ENCODE measurements around the gene TMLHE. TPM values are rescaled to one million over a fixed set of nuclear protein-coding genes. Genes with fewer than 3 reads are reported as not detected.
"Not testable (repeated sequence)": the region's sequence is repeated elsewhere in the genome, so short reads cannot be mapped to it uniquely, and the experiment has no call there.

TMLHE gene
- total RNA-seq, 3 donors from 2014 or later (not counting 1 experiment from before 2014, with no cell fraction given) = 12.9 to 18.5 (median 16.1) TPM

DNA sequence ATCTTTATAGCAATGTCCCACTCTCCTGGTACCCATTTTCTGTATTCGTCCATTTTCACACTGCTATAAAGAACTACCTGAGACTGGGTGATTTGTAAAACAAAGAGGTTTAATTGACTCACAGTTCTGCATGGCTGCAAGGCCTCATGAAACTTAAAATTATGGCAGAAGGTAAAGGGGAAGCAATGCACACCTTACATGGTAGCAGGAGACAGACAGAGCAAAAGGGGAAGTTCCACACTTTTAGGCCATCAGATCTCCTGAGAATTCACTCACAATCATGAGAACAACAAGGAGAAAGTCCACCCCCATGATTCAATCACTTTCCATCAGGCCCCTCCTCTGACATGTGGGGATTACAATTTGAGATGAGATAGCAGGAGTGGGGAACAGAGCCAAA lies 49.7 kb downstream of the TMLHE start:
- Histone ChIP-seq H3K27me3 (ENCODE audit: control insufficient read depth, insufficient read depth, low read length) (no peaks in the 10 kb centered on the region), H3K4me1 (ENCODE audit: control insufficient read depth, insufficient read depth, low read length) (no peaks in the 10 kb centered on the region), H3K27ac (ENCODE audit: low read length) (no peak overlapping the region), H3K4me3 (ENCODE audit: low read length) (no peak overlapping the region), H3K36me3 (ENCODE audit: control insufficient read depth, insufficient read depth, low read length) (no peaks in the 10 kb centered on the region), H3K9me3 (ENCODE audit: control insufficient read depth, insufficient read depth, low read length) (no peaks in the 10 kb centered on the region)
- TF ChIP-seq, protein P1, sequence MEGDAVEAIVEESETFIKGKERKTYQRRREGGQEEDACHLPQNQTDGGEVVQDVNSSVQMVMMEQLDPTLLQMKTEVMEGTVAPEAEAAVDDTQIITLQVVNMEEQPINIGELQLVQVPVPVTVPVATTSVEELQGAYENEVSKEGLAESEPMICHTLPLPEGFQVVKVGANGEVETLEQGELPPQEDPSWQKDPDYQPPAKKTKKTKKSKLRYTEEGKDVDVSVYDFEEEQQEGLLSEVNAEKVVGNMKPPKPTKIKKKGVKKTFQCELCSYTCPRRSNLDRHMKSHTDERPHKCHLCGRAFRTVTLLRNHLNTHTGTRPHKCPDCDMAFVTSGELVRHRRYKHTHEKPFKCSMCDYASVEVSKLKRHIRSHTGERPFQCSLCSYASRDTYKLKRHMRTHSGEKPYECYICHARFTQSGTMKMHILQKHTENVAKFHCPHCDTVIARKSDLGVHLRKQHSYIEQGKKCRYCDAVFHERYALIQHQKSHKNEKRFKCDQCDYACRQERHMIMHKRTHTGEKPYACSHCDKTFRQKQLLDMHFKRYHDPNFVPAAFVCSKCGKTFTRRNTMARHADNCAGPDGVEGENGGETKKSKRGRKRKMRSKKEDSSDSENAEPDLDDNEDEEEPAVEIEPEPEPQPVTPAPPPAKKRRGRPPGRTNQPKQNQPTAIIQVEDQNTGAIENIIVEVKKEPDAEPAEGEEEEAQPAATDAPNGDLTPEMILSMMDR (IDR thresholded peaks at IDR 0.05) = no peak
- DNase-seq (no peak), ATAC-seq (no peak)
- H3K9me3 Mint-ChIP-seq = peaks cover 2 to 5% of the 10 kb centered on the region in 2 donors
- H3K27me3 Mint-ChIP-seq (ENCODE audit: low read depth in 2 of 2) = no peaks in the 10 kb centered on the region
- no peak overlapping the region for H3K27ac Mint-ChIP-seq
- intact Hi-C loops (cut with micrococcal nuclease) = no loop called here
- no peaks in the 10 kb centered on the region for H3K36me3 Mint-ChIP-seq
- no CpG with 5 or more reads among the region's 1 CpG for WGBS (ENCODE audit: insufficient coverage)
- no peak overlapping the region for H3K4me3 Mint-ChIP-seq
- peaks cover 7 to 46% of the 10 kb centered on the region in 2 donors for H3K4me1 Mint-ChIP-seq

DNA sequence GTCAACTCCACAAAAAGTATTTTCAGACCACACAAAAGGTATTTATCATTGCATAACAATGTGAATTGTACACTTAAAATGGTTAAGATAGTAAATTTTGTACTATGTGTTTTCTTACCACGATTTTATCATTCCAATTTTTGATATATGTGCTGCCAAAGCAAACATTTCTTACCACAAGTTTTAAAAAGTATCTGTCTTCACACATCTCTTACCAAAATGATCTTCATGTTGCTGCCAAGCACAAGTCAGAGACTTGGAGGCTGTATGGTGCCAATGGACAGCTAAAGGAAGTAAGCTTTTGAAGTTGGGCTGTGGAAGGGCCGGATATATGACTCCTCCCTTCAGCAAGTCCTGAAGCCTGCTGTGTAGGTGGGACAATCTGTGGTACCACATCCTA lies 67.9 kb downstream of the TMLHE start:
- Mint-ChIP-seq H3K4me1 (no peaks in the 10 kb centered on the region), H3K27me3 (ENCODE audit: low read depth in 2 of 2) (no peaks in the 10 kb centered on the region), H3K27ac (no peak overlapping the region), H3K9me3 (peaks cover 0 to 4% of the 10 kb centered on the region in 2 donors), H3K4me3 (no peak overlapping the region), H3K36me3 (peaks cover 17% of the 10 kb centered on the region)
- 100% methylated on average over 1 of the region's 2 CpGs for WGBS (ENCODE audit: insufficient coverage)
- ATAC-seq (no peak), DNase-seq (no peak)
- Histone ChIP-seq H3K27me3 (ENCODE audit: control insufficient read depth, insufficient read depth, low read length) (no peaks in the 10 kb centered on the region), H3K4me3 (ENCODE audit: low read length) (no peak overlapping the region), H3K36me3 (ENCODE audit: control insufficient read depth, insufficient read depth, low read length) (peaks cover 10% of the 10 kb centered on the region), H3K27ac (ENCODE audit: low read length) (no peak overlapping the region), H3K9me3 (ENCODE audit: control insufficient read depth, insufficient read depth, low read length) (no peaks in the 10 kb centered on the region), H3K4me1 (ENCODE audit: control insufficient read depth, insufficient read depth, low read length) (no peaks in the 10 kb centered on the region)
- TF ChIP-seq, protein P1 (IDR thresholded peaks at IDR 0.05) = no peak
- intact Hi-C loops (cut with micrococcal nuclease) = no loop called here

DNA sequence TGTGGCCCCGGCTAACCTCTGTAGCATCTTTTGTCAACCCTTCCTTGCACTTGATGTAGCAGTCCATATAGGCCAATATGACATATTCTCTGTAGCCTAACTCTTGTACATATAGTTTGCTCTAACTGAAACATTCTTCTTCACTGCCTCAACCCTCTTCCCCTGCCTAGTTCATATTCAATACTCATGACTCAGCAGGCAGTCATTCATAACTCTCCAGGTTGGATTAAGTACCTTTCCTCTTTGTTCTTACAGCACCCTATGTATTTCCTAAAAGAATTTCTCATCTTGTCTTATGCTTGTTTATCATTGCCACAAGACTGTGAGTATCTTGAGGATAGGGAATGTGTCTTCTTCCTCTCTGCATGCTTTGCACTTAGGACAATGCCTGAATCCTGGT lies 76.9 kb downstream of the TMLHE start:
- intact Hi-C loops (cut with micrococcal nuclease) = no loop called here
- 100% methylated on average over 1 of the region's 1 CpG for WGBS (ENCODE audit: insufficient coverage)
- H3K4me3 ChIP-seq (ENCODE audit: low read length) = no peak overlapping the region
- no peak overlapping the region for H3K4me3 Mint-ChIP-seq
- ATAC-seq = no peak
- DNase-seq = no peak
- no peaks in the 10 kb centered on the region for H3K9me3 ChIP-seq (ENCODE audit: control insufficient read depth, insufficient read depth, low read length)
- H3K4me1 Mint-ChIP-seq = peaks cover 0 to 11% of the 10 kb centered on the region in 2 donors
- no peaks in the 10 kb centered on the region for H3K27me3 Mint-ChIP-seq (ENCODE audit: low read depth in 2 of 2)
- no peaks in the 10 kb centered on the region for H3K36me3 Mint-ChIP-seq
- H3K27ac ChIP-seq (ENCODE audit: low read length) = no peak overlapping the region
- no peaks in the 10 kb centered on the region for H3K27me3 ChIP-seq (ENCODE audit: control insufficient read depth, insufficient read depth, low read length)
- H3K27ac Mint-ChIP-seq = no peak overlapping the region
- TF ChIP-seq, protein P1 (IDR thresholded peaks at IDR 0.05) = no peak
- no peaks in the 10 kb centered on the region for H3K36me3 ChIP-seq (ENCODE audit: control insufficient read depth, insufficient read depth, low read length)
- peaks cover 0 to 2% of the 10 kb centered on the region in 2 donors for H3K9me3 Mint-ChIP-seq
- no peaks in the 10 kb centered on the region for H3K4me1 ChIP-seq (ENCODE audit: control insufficient read depth, insufficient read depth, low read length)

DNA sequence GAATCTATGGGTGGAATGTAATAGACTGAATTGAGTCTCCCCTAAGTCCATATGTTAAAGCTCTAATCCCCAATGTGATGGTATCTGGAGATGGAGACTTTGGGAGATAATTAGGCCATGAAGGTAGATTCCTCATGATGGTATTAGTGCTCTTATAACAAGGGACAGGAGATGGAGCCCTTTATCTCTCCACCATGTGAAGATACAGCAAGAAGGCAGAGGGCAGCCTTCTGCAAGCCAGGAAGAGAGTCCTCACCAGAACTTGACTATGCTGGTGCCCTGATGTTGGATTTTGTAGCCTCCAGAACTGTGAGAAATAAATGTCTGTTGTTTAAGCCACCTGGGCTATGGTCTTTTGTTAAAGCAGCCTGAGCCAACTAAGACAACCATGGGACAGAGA lies 78.0 kb downstream of the TMLHE start:
- H3K27me3 Mint-ChIP-seq (ENCODE audit: low read depth in 2 of 2) = no peaks in the 10 kb centered on the region
- ATAC-seq = no peak
- Histone ChIP-seq H3K27ac (ENCODE audit: low read length) (no peak overlapping the region), H3K27me3 (ENCODE audit: control insufficient read depth, insufficient read depth, low read length) (no peaks in the 10 kb centered on the region), H3K4me3 (ENCODE audit: low read length) (no peak overlapping the region), H3K9me3 (ENCODE audit: control insufficient read depth, insufficient read depth, low read length) (no peaks in the 10 kb centered on the region), H3K4me1 (ENCODE audit: control insufficient read depth, insufficient read depth, low read length) (no peaks in the 10 kb centered on the region), H3K36me3 (ENCODE audit: control insufficient read depth, insufficient read depth, low read length) (no peaks in the 10 kb centered on the region)
- peaks cover 0 to 11% of the 10 kb centered on the region in 2 donors for H3K4me1 Mint-ChIP-seq
- peak in 1 of 2 donors; percentile 5 for DNase-seq
- no peak overlapping the region for H3K4me3 Mint-ChIP-seq
- intact Hi-C loops (cut with micrococcal nuclease) = no loop called here
- no peaks in the 10 kb centered on the region for H3K36me3 Mint-ChIP-seq
- TF ChIP-seq, protein P1 (IDR thresholded peaks at IDR 0.05) = no peak
- H3K9me3 Mint-ChIP-seq = peaks cover 0 to 2% of the 10 kb centered on the region in 2 donors
- no peak overlapping the region for H3K27ac Mint-ChIP-seq

DNA sequence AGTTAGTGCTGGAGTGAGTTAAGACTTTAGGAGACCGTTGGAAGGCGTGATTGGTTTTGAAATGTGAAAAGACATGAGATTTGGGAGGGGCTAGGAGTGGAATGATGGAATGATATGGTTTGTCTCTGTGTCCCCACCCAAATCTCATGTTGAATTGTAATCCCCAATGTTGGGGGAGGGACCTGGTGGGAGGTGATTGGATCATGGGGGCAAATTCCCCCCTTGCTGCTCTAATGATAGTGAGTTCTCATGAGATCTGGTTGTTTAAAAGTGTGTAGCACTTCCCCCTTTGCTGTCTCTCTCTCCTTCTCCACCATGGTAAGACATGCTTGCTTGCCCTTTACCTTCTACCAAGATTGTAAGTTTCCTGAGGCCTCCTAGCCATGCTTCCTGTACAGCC lies 85.7 kb downstream of the TMLHE start:
- intact Hi-C loops (cut with micrococcal nuclease); H3K27me3 Mint-ChIP-seq (ENCODE audit: low read depth in 2 of 2); ATAC-seq; H3K27ac Mint-ChIP-seq; H3K4me3 Mint-ChIP-seq; H3K27ac ChIP-seq (ENCODE audit: low read length); H3K4me1 Mint-ChIP-seq; DNase-seq; H3K27me3 ChIP-seq (ENCODE audit: control insufficient read depth, insufficient read depth, low read length); H3K4me1 ChIP-seq (ENCODE audit: control insufficient read depth, insufficient read depth, low read length); H3K4me3 ChIP-seq (ENCODE audit: low read length): not testable (repeated sequence)
- H3K36me3 ChIP-seq (ENCODE audit: control insufficient read depth, insufficient read depth, low read length) = peaks cover 15% of the 10 kb centered on the region
- peaks cover 14% of the 10 kb centered on the region for H3K36me3 Mint-ChIP-seq
- WGBS (ENCODE audit: insufficient coverage) = 96% methylated on average over 2 of the region's 2 CpGs
- H3K9me3 Mint-ChIP-seq = peaks cover 9 to 13% of the 10 kb centered on the region in 2 donors
- H3K9me3 ChIP-seq (ENCODE audit: control insufficient read depth, insufficient read depth, low read length) = peaks cover 11% of the 10 kb centered on the region

Measured in natural killer cell (primary cell).